HG03103 (cell line): ENCODE measurements around the gene KANTR.
A peak's percentile ranks its signal among the peaks of the same experiment; 100 is the strongest.

Experiments used
- ATAC-seq: cut with Tn5 transposase; IDR thresholded peaks from one replicate; pipeline ENCODE4 v1.9.1; 2021; ENCODE audit warnings: low read depth; ENCODE audit not compliant: unreplicated experiment

The KANTR gene, protein sequence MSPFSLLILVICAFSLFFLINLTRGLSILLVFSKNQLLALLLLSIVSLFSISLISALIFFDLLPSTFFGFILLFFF

DNA sequence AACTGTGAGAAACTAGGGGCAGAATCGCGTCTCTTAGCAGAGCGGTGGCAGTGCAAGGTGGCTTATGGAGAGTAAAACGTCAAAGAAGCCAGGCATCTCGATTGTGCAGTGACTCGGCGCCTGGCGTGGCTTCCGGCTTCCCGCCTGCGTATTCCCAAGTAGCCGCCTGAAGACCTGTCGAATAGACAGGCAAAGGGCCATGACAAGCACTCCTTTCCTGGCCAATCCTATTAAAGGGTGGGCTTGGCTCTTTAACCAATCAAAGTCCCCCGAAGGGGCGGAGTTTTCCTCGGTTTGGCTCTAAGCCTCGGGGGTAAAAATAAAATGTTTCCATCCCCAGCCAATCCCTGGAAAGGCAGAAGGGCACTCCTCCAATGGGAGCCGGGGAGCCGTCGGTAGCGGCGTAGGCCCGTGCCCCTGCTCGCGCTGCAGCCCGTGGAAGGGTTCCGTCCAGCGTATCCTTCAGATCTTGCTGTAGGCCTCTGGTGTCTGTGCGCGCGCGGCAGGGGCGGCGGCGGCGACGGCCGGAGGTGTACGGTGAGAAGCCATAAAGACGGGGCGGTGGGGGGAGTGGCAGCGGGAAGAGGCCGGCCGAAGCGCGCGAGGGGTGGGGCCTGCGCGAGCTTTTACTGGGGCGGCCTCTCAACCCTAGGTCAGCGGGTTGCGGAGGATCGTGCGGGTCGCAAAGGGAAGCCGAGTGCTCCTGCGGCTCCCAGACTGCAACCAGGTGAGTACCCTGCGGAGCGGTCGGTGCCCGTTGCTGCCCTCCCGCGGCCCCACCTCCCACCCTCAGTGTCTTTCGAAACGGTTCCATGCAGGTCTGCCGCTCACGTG lies at the start of gene KANTR:
KANTR (plus strand) TSS at position 395 of the 834 bp plus-strand sequence. CDS start 30,131 bp downstream, outside the sequence.
- ATAC-seq = no peak

DNA sequence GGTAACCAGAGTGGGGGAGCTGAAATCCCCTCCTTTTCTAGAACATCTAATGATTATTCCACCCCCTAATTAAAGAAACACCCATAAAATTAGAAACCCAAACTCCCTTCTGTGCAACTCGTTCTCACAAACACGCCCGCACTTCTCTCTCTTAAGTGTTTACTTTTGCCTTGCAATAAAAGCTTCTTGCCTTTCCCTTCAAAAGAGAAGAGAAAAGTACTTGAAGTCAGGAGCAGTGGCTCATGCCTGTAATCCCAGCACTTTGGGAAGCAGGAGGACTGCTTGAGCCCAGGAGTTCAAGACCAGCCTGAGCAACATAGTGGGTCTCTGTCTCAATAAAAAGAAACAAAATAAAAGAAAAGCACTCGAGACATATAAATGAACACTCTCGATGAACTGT lies 48.9 kb upstream of the KANTR start:
- ATAC-seq = no peak

- no peak for ATAC-seq
Observed at GRCh38 chrX:53047228-53047627, 46.7 kb upstream of the KANTR start.

DNA sequence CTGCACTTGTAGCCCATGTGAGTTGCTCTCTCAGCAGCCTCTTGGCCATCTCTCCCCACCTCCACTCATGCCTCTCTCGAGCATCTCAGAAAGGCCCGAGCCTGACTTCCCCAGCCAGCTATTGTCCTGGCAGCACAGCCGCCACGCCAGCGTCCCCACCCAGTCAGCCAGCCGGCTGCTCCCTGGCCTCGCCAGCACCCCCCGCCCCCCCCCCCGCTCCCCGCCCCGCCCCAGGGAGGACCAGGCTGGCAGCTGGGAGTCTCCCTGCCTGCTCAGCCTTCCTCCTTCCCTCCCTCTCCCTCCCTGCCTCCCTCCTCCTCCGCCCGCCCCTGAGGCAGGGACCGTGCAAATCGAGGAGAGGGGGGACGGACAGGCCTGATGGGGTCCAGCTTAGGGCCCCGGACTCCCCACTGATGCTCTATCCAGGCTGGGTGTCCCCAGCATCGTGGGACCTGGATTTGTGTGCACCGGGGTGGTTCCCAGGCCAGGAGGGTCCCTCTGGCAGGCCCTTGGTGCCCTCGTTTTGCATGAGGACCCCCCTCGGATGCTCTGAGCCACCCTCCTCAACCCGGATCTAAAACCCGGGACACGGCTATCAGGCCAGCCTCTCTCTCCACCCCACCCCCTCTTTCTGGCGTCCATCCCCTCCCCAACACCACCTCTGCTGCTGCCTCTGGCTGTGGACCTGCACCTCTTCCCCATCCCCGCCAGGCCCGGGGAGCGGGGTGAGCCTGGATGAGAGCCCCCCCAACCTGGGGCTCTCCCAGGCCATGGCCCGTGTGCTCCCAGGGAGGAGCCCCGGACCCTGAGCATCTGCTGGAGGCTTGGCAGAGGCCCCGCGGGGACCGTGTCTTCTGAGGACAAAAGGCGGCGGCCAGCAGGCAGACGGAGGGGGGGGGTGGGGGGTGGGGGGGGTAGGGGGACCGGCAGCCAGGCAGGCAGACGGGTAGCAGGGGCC lies 45.5 kb upstream of the KANTR start, which contains the start of gene GPR173:
GPR173 (plus strand) TSS at position 621 of the 958 bp plus-strand sequence. CDS start 27,833 bp downstream, outside the sequence.
- no peak for ATAC-seq

DNA sequence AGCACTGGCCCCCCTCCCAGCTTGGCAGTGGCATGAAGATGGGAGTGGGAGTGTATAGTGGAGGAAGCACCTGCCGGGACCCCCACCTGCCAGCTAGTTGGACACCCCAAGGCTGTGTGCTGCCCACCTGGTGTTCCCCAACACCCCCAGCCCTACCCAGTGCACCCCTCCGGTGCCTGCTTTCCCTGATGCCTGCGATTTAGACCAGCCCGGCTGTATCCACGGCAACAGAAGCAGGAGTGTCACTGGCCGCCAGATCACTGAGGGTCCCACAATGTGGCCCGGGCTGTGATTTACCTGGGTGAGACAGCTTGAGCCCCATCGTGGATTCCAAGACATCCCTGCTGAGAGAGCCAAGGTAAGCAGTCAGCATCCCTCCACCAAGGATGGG lies 44.8 kb upstream of the KANTR start:
- no peak for ATAC-seq

GRCh38 chrX:53050841-53051240 lies 43.1 kb upstream of the KANTR start:
- no peak for ATAC-seq

GRCh38 chrX:53055244-53055849 lies 38.6 kb upstream of the KANTR start:
- ATAC-seq = no peak

DNA sequence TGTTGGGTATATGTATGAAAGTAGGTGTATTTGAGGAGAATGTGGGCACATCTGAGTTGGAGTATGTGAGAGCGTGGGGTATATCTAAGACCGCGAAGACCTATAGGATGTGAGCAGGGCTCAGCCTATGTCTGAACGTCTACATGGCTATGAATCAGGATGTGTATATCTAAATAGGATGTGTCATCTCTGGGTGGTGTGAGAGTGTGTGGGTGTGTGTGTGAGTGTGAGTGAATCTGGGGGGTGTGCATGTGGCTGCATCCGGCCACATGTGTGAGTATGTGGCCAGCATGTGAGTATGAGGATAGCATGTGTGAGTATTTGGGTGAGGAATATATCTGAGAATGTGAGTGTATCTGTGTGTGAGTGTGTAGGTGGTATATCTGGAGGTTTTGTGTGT lies 37.6 kb upstream of the KANTR start:
- no peak for ATAC-seq

- ATAC-seq = no peak
Observed at GRCh38 chrX:53065104-53065503, 28.8 kb upstream of the KANTR start.

GRCh38 chrX:53071064-53071463 lies 22.9 kb upstream of the KANTR start:
- no peak for ATAC-seq

- ATAC-seq = peak; percentile 68
Observed at GRCh38 chrX:53071604-53072417, 22.1 kb upstream of the KANTR start.

GRCh38 chrX:53072418-53073114 lies 21.4 kb upstream of the KANTR start:
- ATAC-seq = no peak

DNA sequence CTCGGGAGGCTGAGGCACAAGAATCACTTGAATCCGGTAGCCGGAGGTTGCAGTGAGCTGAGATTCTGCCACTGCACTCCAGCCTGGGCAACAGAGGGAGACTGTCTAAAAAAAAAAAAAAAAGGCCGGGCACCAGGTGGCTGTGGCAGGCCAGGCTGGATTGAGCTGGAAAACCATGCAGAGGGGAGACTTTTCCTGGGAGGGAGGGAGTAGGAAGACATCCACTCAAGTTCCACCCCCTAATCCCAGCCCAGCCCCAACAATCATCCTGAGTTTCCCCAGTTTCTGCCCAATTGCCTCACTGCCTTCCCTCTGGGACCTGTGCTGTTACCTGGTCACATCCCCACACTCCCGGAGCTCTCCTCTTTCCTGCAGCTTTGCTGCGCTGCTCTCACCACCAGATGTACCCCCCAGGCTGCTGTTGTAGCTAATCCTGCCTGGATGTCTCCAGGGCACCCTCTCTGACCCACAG lies 20.8 kb upstream of the KANTR start:
- ATAC-seq = no peak

DNA sequence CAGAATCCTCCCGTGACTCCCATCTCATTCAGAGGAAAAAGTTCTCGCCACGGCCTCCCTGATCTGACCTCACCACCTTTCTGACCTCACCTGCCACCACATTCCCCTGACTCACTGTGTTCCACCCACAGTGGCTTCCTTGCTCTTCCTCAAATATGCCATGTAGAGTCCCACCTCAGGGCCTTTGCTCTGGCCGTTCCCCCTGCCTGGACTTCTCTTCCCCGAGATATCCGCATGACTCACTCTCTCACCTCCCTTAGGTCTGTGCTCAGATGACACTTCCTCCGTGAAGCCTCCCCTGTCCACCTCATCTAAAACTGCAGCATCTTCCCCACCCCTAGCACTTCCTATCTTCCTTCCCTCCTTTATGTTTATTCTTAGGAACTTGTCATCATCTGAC lies 18.9 kb upstream of the KANTR start:
- no peak for ATAC-seq

- no peak for ATAC-seq
Observed at GRCh38 chrX:53076671-53077070, 17.3 kb upstream of the KANTR start.

DNA sequence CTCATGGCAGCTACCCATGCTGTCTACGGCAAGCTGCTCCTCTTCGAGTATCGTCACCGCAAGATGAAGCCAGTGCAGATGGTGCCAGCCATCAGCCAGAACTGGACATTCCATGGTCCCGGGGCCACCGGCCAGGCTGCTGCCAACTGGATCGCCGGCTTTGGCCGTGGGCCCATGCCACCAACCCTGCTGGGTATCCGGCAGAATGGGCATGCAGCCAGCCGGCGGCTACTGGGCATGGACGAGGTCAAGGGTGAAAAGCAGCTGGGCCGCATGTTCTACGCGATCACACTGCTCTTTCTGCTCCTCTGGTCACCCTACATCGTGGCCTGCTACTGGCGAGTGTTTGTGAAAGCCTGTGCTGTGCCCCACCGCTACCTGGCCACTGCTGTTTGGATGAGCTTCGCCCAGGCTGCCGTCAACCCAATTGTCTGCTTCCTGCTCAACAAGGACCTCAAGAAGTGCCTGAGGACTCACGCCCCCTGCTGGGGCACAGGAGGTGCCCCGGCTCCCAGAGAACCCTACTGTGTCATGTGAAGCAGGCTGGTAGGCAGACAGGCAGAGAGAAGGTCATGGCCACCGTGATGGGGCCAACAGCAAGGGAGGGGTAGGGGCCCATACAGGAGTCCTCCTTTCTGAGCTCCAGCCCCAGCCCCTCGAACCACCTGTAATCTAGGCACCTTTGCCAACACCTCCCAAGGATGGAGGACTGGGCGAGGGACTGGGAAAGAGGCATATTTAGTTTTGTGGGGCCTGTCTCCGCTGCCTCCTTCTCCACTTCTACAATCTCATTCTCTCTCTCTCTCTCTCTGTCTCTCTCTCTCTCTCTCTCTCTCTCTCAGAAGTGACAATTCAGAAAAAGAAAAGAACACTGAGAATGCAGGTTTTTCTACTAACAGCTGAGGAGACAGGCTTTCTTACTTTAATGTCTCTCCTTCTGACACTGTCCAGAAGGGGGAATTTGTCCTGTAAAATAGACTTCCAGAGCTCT lies 16.4 kb upstream of the KANTR start:
- no peak for ATAC-seq

GRCh38 chrX:53078943-53079342 lies 15.0 kb upstream of the KANTR start:
- no peak for ATAC-seq
